Muscle of leg (tissue), 11 donors: ENCODE measurements around the gene CAMK2G. TPM values are rescaled to one million over a fixed set of nuclear protein-coding genes. Genes with fewer than 3 reads are reported as not detected.
A peak's percentile ranks its signal among the peaks of the same experiment; 100 is the strongest.
"Not testable (repeated sequence)": the region's sequence is repeated elsewhere in the genome, so short reads cannot be mapped to it uniquely, and the experiment has no call there.

Experiments
- DNase-seq: peaks from one replicate; pipeline ENCODE4 v3.0.0; 2013
- H3K27ac ChIP-seq: one replicate; pipeline ENCODE4 v1.5.1; 2013; ENCODE audit warnings: mild to moderate bottlenecking, low read length, control low read depth
- H3K27me3 ChIP-seq: one replicate; pipeline ENCODE4 v1.6.1; 2013; ENCODE audit warnings: low read length; ENCODE audit not compliant: control insufficient read depth, insufficient read depth
- H3K36me3 ChIP-seq: one replicate; pipeline ENCODE4 v1.6.1; 2013; ENCODE audit warnings: low read length; ENCODE audit not compliant: control insufficient read depth, insufficient read depth
- H3K4me1 ChIP-seq: one replicate; pipeline ENCODE4 v1.6.1; 2013; ENCODE audit warnings: low read length; ENCODE audit not compliant: control insufficient read depth, insufficient read depth
- H3K4me3 ChIP-seq: one replicate; pipeline ENCODE4 v1.5.1; 2013; ENCODE audit warnings: low read length, control low read depth
- H3K9me3 ChIP-seq: replicated peaks from 2 replicates; pipeline ENCODE4 v1.6.1; 2013; ENCODE audit warnings: low read depth, low read length; ENCODE audit not compliant: control insufficient read depth
- WGBS: methylation state at CpG from one replicate; pipeline ENCODE4 v1.1.5; 2013; ENCODE audit warnings: missing lambda C conversion rate; ENCODE audit not compliant: insufficient coverage; 5-methylcytosine and 5-hydroxymethylcytosine counted together
- polyA plus RNA-seq, 8 donors: library from polyadenylated mRNA; unstranded; fragments of 120-200 nt; gene quantifications; one replicate each; pipeline versions ENCODE4 v1.2.1 to v1.2.3, GENCODE V29; 2013; ENCODE audit warnings: inconsistent platforms in 1 of 8, low replicate concordance in 1 of 8; ENCODE audit not compliant: insufficient read length in 8 of 8, insufficient read depth in 1 of 8
- total RNA-seq: library from RNA; stranded (reverse); fragments of 120-200 nt; gene quantifications from one replicate; pipeline ENCODE4 v1.2.4, GENCODE V29; 2013

CAMK2G gene
- total and polyA plus RNA-seq, 9 donors = 18.4 to 34.7 (median 25.3) TPM

- 0% methylated on average over 1 of the region's 5 CpGs for WGBS
- DNase-seq = no peak
- H3K4me3 ChIP-seq = no peak overlapping the region
- H3K9me3 ChIP-seq = no peaks in the 10 kb centered on the region
- H3K36me3 ChIP-seq = no peaks in the 10 kb centered on the region
- no peaks in the 10 kb centered on the region for H3K27me3 ChIP-seq
- H3K27ac ChIP-seq = no peak overlapping the region
- peaks cover 29% of the 10 kb centered on the region for H3K4me1 ChIP-seq
Observed at GRCh38 chr10:73891540-73891939, 17.2 kb upstream of the CAMK2G start.

GRCh38 chr10:73890830-73891229 lies 16.5 kb upstream of the CAMK2G start:
- not testable (repeated sequence) for DNase-seq, H3K27me3 ChIP-seq, H3K27ac ChIP-seq, H3K9me3 ChIP-seq, H3K36me3 ChIP-seq, H3K4me3 ChIP-seq
- 33% methylated on average over 1 of the region's 3 CpGs for WGBS
- H3K4me1 ChIP-seq = peaks cover 34% of the 10 kb centered on the region

- H3K4me1 ChIP-seq = peaks cover 34% of the 10 kb centered on the region
- 33% methylated on average over 1 of the region's 5 CpGs for WGBS
- DNase-seq = no peak
- H3K36me3 ChIP-seq = no peaks in the 10 kb centered on the region
- H3K9me3 ChIP-seq = no peaks in the 10 kb centered on the region
- no peak overlapping the region for H3K4me3 ChIP-seq
- H3K27me3 ChIP-seq = no peaks in the 10 kb centered on the region
- no peak overlapping the region for H3K27ac ChIP-seq
Observed at GRCh38 chr10:73890261-73890660, 15.9 kb upstream of the CAMK2G start.

- not testable (repeated sequence) for H3K4me3 ChIP-seq, DNase-seq, H3K27me3 ChIP-seq, H3K9me3 ChIP-seq, H3K36me3 ChIP-seq
- 100% methylated on average over 1 of the region's 3 CpGs for WGBS
- H3K27ac ChIP-seq = peak overlapping the region; percentile 95
- peaks cover 34% of the 10 kb centered on the region for H3K4me1 ChIP-seq
Observed at GRCh38 chr10:73889416-73889815, 15.1 kb upstream of the CAMK2G start.

- Histone ChIP-seq H3K36me3 (no peaks in the 10 kb centered on the region), H3K4me1 (peaks cover 34% of the 10 kb centered on the region), H3K27me3 (no peaks in the 10 kb centered on the region), H3K4me3 (no peak overlapping the region), H3K9me3 (no peaks in the 10 kb centered on the region), H3K27ac (peak overlapping the region; percentile 95)
- 67% methylated on average over 7 of the region's 7 CpGs for WGBS
- peak; percentile 67 for DNase-seq
Observed at GRCh38 chr10:73889014-73889413, 14.7 kb upstream of the CAMK2G start.

- no peaks in the 10 kb centered on the region for H3K36me3 ChIP-seq
- peaks cover 34% of the 10 kb centered on the region for H3K4me1 ChIP-seq
- H3K9me3 ChIP-seq = no peaks in the 10 kb centered on the region
- H3K27me3 ChIP-seq = no peaks in the 10 kb centered on the region
- H3K4me3 ChIP-seq = no peak overlapping the region
- DNase-seq = peak; percentile 58
- peak overlapping the region; percentile 95 for H3K27ac ChIP-seq
- WGBS = 62% methylated on average over 4 of the region's 5 CpGs
Observed at GRCh38 chr10:73888514-73888913, 14.2 kb upstream of the CAMK2G start.

GRCh38 chr10:73887294-73888039 lies 13.1 kb upstream of the CAMK2G start:
- Histone ChIP-seq H3K9me3 (no peaks in the 10 kb centered on the region), H3K4me1 (peaks cover 34% of the 10 kb centered on the region), H3K4me3 (no peak overlapping the region), H3K27ac (peak overlapping the region; percentile 95), H3K27me3 (no peaks in the 10 kb centered on the region), H3K36me3 (no peaks in the 10 kb centered on the region)
- WGBS = 9% methylated on average over 7 of the region's 12 CpGs
- DNase-seq = peak; percentile 96

GRCh38 chr10:73886661-73887293 lies 12.4 kb upstream of the CAMK2G start:
- Histone ChIP-seq H3K27me3 (no peaks in the 10 kb centered on the region), H3K9me3 (no peaks in the 10 kb centered on the region), H3K27ac (peak overlapping the region; percentile 95), H3K4me3 (no peak overlapping the region), H3K4me1 (peaks cover 34% of the 10 kb centered on the region), H3K36me3 (no peaks in the 10 kb centered on the region)
- no CpG with 5 or more reads among the region's 4 CpGs for WGBS
- peak; percentile 39 for DNase-seq

- Histone ChIP-seq H3K27ac (peak overlapping the region; percentile 95), H3K4me1 (peaks cover 34% of the 10 kb centered on the region), H3K9me3 (no peaks in the 10 kb centered on the region), H3K4me3 (no peak overlapping the region), H3K36me3 (no peaks in the 10 kb centered on the region), H3K27me3 (no peaks in the 10 kb centered on the region)
- 4% methylated on average over 4 of the region's 5 CpGs for WGBS
- DNase-seq = peak; percentile 91
Observed at GRCh38 chr10:73886085-73886529, 11.8 kb upstream of the CAMK2G start.

DNA sequence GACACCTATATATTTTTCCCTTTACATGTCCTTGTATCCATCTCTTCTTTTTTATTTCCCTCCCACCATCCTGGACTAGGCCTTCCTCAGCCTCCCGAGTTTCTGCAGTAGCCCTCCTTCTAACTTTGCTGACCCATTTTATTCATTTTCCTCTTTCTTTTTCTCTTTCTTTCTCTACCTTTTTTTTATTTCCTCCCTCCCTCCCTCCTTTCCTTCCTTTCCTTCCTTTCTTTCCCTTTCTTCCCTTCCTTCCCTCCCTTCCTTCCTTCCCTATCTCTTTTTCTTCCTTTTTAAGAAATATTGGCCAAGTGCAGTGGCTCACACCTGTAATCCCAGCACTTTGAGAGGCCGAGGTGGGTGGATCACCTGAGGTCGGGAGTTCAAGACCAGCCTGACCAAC lies 9.7 kb upstream of the CAMK2G start:
- Histone ChIP-seq H3K27me3 (no peaks in the 10 kb centered on the region), H3K27ac (no peak overlapping the region), H3K4me3 (no peak overlapping the region), H3K36me3 (no peaks in the 10 kb centered on the region), H3K4me1 (peaks cover 32% of the 10 kb centered on the region), H3K9me3 (no peaks in the 10 kb centered on the region)
- 53% methylated on average over 1 of the region's 3 CpGs for WGBS
- no peak for DNase-seq
